Ishikawa (cell line): ENCODE measurements around the gene ITCH.

Source experiments
- CEBPB ChIP-seq: IDR thresholded peaks from 2 replicates; pipeline ENCODE4 v1.6.1; 2012
- CREB1 ChIP-seq: IDR thresholded peaks from 2 replicates; pipeline ENCODE4 v1.6.1; 2012; ENCODE audit warnings: low read depth
- EGR1 ChIP-seq: IDR thresholded peaks from 2 replicates; pipeline ENCODE4 v1.6.1; 2012
- EP300 ChIP-seq: IDR thresholded peaks from 2 replicates; pipeline ENCODE4 v1.6.1; 2012; ENCODE audit warnings: borderline replicate concordance
- FOXM1 ChIP-seq: IDR thresholded peaks from 2 replicates; pipeline ENCODE4 v1.6.1; 2012; ENCODE audit warnings: low read depth, borderline replicate concordance
- MAX ChIP-seq: IDR thresholded peaks from 2 replicates; pipeline ENCODE4 v1.6.1; 2012
- NFIC ChIP-seq: IDR thresholded peaks from 2 replicates; pipeline ENCODE4 v1.6.1; 2012
- RAD21 ChIP-seq: IDR thresholded peaks from 2 replicates; pipeline ENCODE4 v1.6.1; 2012; ENCODE audit warnings: low read depth
- TAF1 ChIP-seq: IDR thresholded peaks from 2 replicates; pipeline ENCODE4 v1.6.1; 2012; ENCODE audit warnings: low read depth, mild to moderate bottlenecking
- TEAD4 ChIP-seq: IDR thresholded peaks from 2 replicates; pipeline ENCODE4 v1.6.1; 2012
- YY1 ChIP-seq: IDR thresholded peaks from 2 replicates; pipeline ENCODE4 v1.6.1; 2012; ENCODE audit warnings: low read depth
- ZBTB7A ChIP-seq: IDR thresholded peaks from 2 replicates; pipeline ENCODE4 v1.6.1; 2012; ENCODE audit warnings: low read depth
- TF ChIP-seq, protein P1 (sequence below): IDR thresholded peaks from 2 replicates; pipeline ENCODE4 v1.6.1; 2012
- TF ChIP-seq, protein P2 (sequence below): IDR thresholded peaks from 2 replicates; pipeline ENCODE4 v1.6.1; 2012; ENCODE audit warnings: low read depth, mild to moderate bottlenecking

GRCh38 chr20:34547844-34548613 lies 185.0 kb downstream of the ITCH start:
- TF ChIP-seq EP300, result no peak
- no peak for TF ChIP-seq CREB1
- TF ChIP-seq FOXM1, result no peak
- no peak for TF ChIP-seq RAD21
- TF ChIP-seq YY1, result no peak
- no peak for TF ChIP-seq CEBPB
- no peak for TF ChIP-seq TAF1
- TF ChIP-seq MAX, result no peak
- no peak for TF ChIP-seq NFIC
- no peak for TF ChIP-seq EGR1
- TF ChIP-seq TEAD4, result no peak
- TF ChIP-seq, protein P1, sequence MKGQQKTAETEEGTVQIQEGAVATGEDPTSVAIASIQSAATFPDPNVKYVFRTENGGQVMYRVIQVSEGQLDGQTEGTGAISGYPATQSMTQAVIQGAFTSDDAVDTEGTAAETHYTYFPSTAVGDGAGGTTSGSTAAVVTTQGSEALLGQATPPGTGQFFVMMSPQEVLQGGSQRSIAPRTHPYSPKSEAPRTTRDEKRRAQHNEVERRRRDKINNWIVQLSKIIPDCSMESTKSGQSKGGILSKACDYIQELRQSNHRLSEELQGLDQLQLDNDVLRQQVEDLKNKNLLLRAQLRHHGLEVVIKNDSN, result no peak
- TF ChIP-seq, protein P2, sequence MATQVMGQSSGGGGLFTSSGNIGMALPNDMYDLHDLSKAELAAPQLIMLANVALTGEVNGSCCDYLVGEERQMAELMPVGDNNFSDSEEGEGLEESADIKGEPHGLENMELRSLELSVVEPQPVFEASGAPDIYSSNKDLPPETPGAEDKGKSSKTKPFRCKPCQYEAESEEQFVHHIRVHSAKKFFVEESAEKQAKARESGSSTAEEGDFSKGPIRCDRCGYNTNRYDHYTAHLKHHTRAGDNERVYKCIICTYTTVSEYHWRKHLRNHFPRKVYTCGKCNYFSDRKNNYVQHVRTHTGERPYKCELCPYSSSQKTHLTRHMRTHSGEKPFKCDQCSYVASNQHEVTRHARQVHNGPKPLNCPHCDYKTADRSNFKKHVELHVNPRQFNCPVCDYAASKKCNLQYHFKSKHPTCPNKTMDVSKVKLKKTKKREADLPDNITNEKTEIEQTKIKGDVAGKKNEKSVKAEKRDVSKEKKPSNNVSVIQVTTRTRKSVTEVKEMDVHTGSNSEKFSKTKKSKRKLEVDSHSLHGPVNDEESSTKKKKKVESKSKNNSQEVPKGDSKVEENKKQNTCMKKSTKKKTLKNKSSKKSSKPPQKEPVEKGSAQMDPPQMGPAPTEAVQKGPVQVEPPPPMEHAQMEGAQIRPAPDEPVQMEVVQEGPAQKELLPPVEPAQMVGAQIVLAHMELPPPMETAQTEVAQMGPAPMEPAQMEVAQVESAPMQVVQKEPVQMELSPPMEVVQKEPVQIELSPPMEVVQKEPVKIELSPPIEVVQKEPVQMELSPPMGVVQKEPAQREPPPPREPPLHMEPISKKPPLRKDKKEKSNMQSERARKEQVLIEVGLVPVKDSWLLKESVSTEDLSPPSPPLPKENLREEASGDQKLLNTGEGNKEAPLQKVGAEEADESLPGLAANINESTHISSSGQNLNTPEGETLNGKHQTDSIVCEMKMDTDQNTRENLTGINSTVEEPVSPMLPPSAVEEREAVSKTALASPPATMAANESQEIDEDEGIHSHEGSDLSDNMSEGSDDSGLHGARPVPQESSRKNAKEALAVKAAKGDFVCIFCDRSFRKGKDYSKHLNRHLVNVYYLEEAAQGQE, result no peak
- no peak for TF ChIP-seq ZBTB7A
